ENCODE results near the gene CNNM4.
A peak's percentile ranks its signal among the peaks of the same experiment; 100 is the strongest.

CNNM4 gene

DNA sequence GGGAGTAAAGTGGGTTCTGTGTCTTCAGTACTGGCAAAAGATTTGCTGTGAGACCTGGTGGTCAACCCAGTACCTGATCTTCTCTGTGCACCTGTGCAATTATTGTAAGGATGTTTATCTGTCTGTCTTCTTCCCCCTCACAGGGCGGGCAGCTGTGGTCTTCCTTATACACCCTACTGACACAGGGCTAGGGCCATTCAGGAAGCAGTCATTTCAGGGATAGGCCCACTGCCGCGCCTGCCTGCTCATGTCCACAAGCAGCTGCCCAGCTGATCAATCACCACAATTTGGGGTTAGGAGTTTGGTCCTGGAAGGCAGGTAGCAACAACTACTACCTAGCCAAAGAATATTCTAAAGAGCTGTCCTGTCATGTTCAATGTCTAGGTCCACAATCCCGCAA is 1.2 kb upstream of the CNNM4 start:
- no peak for DNase-seq

DNA sequence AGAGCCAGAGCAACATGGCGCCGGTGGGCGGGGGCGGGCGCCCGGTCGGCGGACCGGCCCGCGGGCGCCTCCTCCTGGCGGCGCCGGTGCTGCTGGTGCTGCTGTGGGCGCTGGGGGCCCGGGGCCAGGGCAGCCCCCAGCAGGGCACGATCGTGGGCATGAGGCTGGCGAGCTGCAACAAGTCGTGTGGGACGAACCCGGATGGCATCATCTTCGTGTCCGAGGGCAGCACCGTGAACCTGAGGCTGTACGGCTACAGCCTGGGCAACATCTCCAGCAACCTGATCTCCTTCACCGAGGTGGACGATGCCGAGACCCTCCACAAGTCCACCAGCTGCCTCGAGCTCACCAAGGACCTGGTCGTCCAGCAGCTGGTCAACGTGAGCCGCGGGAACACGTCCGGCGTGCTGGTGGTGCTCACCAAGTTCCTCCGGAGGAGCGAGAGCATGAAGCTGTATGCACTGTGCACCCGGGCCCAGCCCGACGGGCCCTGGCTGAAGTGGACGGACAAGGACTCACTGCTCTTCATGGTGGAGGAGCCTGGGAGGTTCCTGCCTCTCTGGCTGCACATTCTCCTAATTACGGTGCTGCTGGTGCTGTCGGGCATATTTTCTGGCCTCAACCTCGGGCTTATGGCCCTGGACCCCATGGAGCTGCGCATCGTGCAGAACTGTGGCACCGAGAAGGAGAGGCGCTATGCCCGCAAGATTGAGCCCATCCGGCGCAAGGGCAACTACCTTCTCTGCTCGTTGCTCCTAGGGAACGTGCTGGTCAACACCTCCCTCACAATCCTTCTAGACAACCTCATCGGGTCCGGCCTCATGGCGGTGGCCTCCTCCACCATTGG is 507 bp downstream of the CNNM4 start:
- peak in 1 of 2 experiments; percentile 53 for DNase-seq

DNA sequence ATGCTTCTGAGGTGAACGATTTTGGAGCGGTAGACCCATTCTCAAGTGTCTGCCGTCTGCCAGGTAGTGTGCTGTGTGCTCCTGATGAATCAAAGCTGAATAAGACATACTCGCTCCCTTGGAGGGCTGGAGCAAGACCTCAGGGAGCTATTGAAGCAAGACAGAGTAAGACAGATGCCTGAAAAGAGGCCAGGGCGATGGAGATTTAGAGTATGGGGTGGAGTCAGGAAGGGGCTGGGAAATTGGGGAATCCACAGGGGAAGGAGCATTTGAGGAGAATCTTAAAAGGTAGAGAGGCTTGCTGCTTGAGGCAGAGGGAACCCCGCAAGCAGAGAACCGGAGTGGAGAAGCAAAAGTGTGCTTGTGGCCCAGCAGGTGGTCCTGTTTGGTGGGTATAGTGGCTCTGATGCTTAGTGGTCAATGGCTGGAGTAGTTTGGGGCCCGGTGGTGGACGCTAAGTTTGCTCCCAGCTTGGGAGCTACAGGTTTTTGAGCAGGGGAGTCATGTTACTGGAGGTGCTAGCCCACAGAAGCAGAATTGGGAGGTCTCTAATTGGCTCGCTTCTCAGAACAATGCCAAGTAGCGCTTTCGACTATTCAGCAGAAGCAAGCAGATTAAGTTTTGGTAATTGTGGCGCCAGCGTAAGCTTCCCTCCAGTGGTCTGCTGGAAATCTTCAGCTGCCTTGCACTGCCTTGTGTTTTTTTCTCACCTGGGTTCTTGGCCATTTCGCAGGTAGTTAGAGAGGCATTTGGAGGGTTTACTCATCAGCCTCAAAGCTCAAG is 2.0 kb downstream of the CNNM4 start:
- DNase-seq, result peak; percentile 35 to 44

DNA sequence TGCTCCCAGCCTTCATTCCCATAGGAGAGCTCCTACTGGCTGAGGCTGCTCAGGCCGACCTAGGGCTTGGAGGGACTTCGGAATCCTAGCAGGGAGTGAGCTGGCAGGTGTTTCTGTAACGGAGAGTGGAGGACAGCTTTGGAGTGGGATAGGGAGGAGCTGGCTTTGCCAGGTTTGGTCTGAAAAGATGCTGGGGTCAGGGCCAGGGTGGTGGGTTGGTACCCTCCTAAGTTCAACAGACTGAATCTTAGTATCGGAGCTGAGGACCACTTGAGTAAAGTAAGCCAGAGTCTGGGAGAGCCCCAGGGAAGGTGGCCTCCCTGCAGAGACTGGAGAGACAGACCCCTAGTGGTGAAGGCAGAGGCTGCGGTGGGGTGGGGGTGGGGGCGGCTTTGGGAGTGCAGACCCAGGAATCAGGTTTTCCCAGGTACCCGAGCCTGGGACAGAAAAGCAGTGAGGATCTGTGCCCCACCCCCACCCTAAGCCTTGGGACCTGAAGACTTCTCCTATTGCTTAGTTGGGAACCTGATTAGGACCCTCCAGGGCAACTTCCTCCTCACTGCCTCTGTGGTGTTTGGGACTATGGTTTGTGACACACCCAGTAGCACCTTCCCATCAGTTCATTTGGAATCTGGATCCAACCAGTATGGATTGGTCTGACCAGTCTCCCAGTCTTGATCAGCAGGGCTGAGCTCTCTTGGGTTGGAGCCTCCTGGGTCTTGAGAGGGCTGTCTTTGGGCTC is 3.0 kb downstream of the CNNM4 start:
- peak; percentile 34 to 35 for DNase-seq

GRCh38 chr2:96764253-96764637 is 3.5 kb downstream of the CNNM4 start:
- no peak for DNase-seq

- no peak for DNase-seq
These were observed 6.6 kb downstream of the CNNM4 start for GRCh38 chr2:96767135-96767871.

- no peak for DNase-seq
These were observed 7.4 kb downstream of the CNNM4 start for GRCh38 chr2:96768083-96768561.

- no peak for DNase-seq
These were observed 9.1 kb downstream of the CNNM4 start for GRCh38 chr2:96769814-96770213.

DNA sequence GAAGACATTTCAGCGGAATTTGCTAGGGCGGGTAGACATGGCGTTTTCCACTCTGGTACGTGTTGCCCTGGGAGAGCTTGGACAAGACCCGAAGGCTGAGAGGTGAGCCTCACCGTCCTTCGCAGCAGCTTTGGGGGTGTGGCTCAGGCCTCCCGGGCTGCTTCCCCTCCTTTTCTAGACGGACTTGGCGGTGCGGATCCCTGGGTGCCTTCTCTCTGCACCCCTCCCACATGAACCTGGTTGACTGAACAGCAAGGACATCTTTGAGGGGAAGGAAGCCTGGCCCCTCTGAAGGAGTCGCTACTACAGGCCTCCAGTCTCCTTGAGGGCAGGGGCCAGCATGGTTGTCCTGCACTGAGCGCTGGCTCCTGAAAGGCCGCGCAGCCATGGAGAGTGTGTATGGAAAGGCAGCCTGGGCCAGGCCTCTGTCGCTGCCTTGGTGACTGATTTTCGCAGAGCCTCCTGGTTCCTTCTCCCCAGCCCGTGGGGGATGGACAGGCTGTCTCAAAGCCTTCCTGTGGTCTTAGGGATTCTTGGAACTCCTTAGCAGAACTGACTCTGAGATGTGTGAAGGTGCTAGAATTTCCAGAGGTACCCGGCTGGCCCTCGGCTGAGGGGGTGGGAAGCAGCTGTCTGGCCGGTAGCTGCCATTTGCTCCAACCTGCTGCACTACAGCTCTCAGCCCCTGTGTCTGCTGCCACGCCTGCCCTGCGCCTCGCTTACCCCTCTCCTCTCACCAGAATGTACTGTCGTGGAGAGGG is 9.9 kb downstream of the CNNM4 start:
- no peak for DNase-seq

GRCh38 chr2:96771796-96772618 is 11.3 kb downstream of the CNNM4 start:
- no peak for DNase-seq

- peak; percentile 43 to 54 for DNase-seq
These were observed 12.4 kb downstream of the CNNM4 start for GRCh38 chr2:96772903-96773671.

- peak; percentile 38 to 49 for DNase-seq
These were observed 13.2 kb downstream of the CNNM4 start for GRCh38 chr2:96773922-96774321.

GRCh38 chr2:96775160-96775559 is 14.5 kb downstream of the CNNM4 start:
- DNase-seq, result no peak

GRCh38 chr2:96783388-96783787 is 22.7 kb downstream of the CNNM4 start:
- DNase-seq, result no peak

GRCh38 chr2:96787411-96787810 is 26.7 kb downstream of the CNNM4 start:
- DNase-seq, result no peak

DNA sequence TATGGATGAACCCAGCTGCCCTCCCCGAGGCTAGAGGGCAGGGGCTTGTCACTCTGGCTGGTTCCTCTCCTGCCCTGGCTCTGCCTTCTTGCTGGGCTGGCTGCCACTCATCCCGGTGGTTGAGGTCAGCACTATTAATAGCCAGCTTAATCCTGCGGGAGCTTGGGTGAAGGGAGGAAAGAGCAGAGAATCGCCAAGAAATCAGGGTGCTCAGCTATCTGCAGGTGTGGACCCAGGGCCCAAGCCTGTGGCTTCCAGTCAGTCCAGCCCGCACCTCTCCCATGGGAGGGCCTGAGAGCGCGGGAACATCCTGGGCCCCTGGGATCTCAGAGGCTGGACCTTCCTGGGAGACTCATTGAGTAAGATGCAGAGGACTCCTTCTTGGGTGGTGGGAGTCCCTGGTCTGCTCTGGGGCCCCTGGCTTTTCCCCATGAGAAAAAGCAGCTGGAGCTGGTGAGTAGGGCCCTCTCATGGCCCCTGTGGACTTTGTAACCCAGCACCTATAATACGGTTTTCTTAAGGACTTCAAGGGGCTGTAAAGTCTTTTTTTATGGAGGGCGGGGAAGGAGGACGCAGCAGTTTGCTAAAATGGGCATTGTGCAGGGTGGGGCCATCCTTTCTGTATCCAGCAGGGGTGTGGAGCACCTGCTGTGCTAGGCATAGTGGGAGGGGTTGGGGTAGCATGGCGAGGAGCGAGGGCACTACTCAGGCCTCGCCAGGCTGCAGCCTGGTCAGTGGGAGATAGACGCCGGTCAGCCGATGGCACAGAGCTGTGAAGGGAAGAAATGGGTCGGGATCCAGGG is 27.9 kb downstream of the CNNM4 start:
- DNase-seq, result no peak

GRCh38 chr2:96789245-96789617 is 28.5 kb downstream of the CNNM4 start:
- no peak for DNase-seq

DNA sequence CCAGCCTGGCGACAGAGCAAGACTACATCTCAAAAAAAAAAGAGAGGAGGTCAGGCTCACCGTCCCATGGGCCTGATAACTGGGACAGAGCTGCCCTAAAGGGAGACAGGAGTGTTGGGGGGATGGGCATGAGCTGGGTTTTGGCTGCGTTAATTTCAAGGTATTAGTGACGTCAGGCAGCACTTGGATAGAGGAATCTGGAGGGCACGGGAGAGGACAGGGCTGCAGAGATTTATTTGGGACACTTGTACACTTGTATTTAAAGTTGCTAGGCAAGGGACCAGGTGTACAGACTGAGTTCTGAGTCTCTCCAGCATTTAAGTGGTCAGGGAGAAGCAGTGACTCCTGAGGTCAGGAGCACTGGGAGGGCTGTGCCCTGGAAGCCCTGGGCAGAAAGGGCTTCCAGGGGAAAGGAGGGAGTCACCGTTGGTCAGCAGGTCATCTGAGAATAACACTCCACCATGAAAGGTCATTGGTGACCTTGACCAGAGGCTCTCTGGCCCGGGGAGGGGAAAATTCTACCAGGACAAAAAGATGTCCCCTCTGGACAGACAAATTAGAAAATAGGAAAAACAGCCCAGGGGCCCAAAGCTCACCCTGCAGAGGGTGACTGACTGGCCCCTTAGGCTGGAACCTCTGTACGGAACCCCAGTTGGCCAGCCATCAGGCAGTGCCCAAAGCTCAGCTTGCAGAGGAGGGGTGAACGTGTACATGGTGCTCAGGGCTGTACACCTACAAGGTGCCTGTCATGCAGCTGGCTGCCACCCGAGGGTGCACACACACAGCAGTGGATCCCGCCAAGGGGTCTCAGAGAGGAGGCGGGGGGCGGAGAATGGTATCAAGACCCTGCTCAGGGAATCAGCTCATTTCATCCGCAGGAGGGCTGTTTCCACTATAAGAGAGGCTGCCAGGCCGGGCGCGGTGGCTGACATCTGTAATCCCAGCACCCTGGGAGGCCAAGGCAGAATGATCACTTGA is 32.4 kb downstream of the CNNM4 start:
- no peak for DNase-seq

All from activated T-cell treated with anti-CD3 and anti-CD28 coated beads, Interleukin-2, amount 50 U/mL, for 48 hours (primary cell).